GM10266 (cell line): ENCODE measurements around the gene RHOH.
"Not testable (repeated sequence)": the region's sequence is repeated elsewhere in the genome, so short reads cannot be mapped to it uniquely, and the experiment has no call there.

Source experiments
- DNase-seq: peaks from one replicate; pipeline ENCODE4 v3.0.0; 2012; ENCODE audit errors: extremely low spot score
- TF ChIP-seq, protein P1 (sequence below): IDR thresholded peaks from 2 replicates; pipeline ENCODE4 v1.5.1; 2012; ENCODE audit warnings: mild to moderate bottlenecking, low read depth; ENCODE audit not compliant: control insufficient read depth, insufficient read depth; ENCODE audit errors: missing control alignments

The RHOH gene

DNA sequence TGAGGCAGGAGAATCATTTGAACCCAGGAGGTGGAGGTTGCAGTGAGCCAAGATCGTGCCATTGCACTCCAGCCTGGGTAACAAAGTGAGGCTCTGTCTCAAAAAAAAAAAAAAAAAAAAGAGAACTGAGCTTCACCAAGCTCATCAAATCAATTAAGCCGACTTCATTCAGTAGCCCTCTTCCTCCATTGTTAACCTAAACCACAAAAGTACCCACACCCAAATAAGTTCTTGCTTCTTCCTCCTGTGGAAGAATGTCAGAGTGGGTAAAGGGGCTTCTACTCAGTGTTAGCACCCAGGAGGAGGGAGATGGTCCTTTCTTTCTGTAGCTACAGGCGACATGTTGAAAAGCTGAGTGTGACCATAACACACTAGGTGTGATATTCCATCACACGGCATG lies 79.7 kb downstream of the RHOH start:
- TF ChIP-seq, protein P1, sequence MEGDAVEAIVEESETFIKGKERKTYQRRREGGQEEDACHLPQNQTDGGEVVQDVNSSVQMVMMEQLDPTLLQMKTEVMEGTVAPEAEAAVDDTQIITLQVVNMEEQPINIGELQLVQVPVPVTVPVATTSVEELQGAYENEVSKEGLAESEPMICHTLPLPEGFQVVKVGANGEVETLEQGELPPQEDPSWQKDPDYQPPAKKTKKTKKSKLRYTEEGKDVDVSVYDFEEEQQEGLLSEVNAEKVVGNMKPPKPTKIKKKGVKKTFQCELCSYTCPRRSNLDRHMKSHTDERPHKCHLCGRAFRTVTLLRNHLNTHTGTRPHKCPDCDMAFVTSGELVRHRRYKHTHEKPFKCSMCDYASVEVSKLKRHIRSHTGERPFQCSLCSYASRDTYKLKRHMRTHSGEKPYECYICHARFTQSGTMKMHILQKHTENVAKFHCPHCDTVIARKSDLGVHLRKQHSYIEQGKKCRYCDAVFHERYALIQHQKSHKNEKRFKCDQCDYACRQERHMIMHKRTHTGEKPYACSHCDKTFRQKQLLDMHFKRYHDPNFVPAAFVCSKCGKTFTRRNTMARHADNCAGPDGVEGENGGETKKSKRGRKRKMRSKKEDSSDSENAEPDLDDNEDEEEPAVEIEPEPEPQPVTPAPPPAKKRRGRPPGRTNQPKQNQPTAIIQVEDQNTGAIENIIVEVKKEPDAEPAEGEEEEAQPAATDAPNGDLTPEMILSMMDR: no peak
- DNase-seq: no peak

- TF ChIP-seq, protein P1: no peak
These were observed 83.8 kb downstream of the RHOH start for GRCh38 chr4:40280586-40280985.

GRCh38 chr4:40281099-40281498 lies 84.3 kb downstream of the RHOH start:
- TF ChIP-seq, protein P1: no peak

More at GRCh38 chr4:40280586-40280985, 83.8 kb downstream of the RHOH start:
- DNase-seq: no peak

DNA sequence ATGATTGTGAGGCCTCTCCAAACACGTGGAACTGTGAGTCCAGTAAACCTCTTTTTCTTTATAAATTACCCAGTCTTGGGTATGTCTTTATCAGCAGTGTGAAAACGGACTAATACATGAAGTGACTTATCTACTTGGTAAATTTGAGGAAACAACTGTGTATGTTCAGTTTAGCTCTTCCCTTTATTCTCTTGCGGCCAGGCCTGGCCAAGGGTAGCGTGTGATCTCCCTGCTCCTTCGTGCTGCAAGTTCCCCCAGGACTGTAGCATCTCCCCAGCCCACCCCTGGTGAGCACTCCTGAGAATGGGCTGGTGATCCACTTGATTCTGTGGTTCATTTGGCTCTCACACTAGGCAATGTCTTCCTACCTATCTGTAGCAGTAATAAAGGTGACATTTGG lies 85.1 kb downstream of the RHOH start:
- DNase-seq: no peak
- TF ChIP-seq, protein P1: no peak

More at GRCh38 chr4:40281099-40281498, 84.3 kb downstream of the RHOH start:
- DNase-seq: no peak

DNA sequence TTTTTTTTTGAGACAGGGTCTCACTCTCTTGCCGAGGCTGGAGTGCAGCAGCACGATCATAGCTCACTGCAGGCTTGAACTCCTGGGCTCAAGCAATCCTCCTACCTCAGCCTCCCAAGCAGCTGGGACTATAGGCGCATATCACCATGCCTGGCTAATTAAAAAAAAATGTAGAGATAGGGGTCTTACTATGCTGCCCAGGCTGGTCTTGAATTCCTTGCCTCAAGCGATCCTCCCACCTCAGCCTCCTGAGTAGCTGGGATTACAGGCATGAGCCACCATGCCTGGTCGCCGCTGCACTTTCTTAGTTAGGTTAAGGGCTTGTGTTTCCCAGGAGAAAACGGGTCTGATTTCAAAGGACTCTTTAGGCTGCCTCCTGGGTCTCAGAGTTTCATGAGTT lies 86.0 kb downstream of the RHOH start:
- not testable (repeated sequence) for DNase-seq

- TF ChIP-seq, protein P1: no peak
- DNase-seq: no peak
These were observed 86.6 kb downstream of the RHOH start for GRCh38 chr4:40283413-40283812.

- TF ChIP-seq, protein P1: no peak
- DNase-seq: no peak
These were observed 87.1 kb downstream of the RHOH start for GRCh38 chr4:40283968-40284367.

DNA sequence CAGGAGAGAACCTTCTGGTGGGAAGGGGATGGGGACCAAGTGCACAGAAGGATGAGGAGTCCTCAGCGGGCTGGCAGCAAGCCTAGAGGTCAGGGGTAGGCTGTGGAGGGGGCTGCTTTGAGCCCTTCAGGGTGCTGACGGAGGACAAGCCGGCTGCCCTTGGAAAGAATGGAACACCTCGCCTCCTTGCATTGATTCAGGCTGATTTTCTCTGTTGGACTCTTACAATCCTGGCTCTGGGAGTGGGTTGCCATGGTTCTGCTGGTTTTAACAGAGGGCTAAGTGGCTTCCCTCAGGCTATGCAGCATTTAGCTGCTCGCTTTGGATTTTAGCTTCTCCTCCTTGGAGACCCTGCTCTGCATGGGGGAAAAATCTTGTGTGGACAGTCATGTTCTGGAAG lies 88.9 kb downstream of the RHOH start:
- TF ChIP-seq, protein P1: no peak
- DNase-seq: no peak
